Osteocyte (in vitro differentiated cells): Measurements from ENCODE around the gene KERA. TPM values are rescaled to one million over a fixed set of nuclear protein-coding genes. Genes with fewer than 3 reads are reported as not detected.
A peak's percentile ranks its signal among the peaks of the same experiment; 100 is the strongest.

ENCODE experiments used
- DNase-seq: peaks from one replicate; pipeline ENCODE4 v3.0.0; 2021; ENCODE audit warnings: mixed read lengths; ENCODE audit not compliant: unreplicated experiment; ENCODE audit errors: extremely low spot score
- H3K27ac Mint-ChIP-seq: one replicate; pipeline ENCODE4 v1.8.0; 2021; ENCODE audit warnings: mild to moderate bottlenecking, mixed read lengths; ENCODE audit not compliant: unreplicated experiment
- H3K27me3 Mint-ChIP-seq: one replicate; pipeline ENCODE4 v1.8.0; 2021; ENCODE audit warnings: mixed read lengths; ENCODE audit not compliant: unreplicated experiment
- H3K36me3 Mint-ChIP-seq: one replicate; pipeline ENCODE4 v1.8.0; 2021; ENCODE audit warnings: mixed read lengths; ENCODE audit not compliant: unreplicated experiment
- H3K4me1 Mint-ChIP-seq: one replicate; pipeline ENCODE4 v1.8.0; 2021; ENCODE audit warnings: mixed read lengths; ENCODE audit not compliant: unreplicated experiment
- H3K4me3 Mint-ChIP-seq: one replicate; pipeline ENCODE4 v1.8.0; 2021; ENCODE audit warnings: mild to moderate bottlenecking, moderate library complexity, mixed read lengths; ENCODE audit not compliant: unreplicated experiment
- H3K9me3 Mint-ChIP-seq: one replicate; pipeline ENCODE4 v1.8.0; 2021; ENCODE audit warnings: mixed read lengths; ENCODE audit not compliant: unreplicated experiment
- CTCF ChIP-seq: fragments of 200-600 bp; sonication (generic); IDR thresholded peaks from 2 replicates; pipeline ENCODE4 v1.5.0; 2021; ENCODE audit warnings: antibody characterized with exemption, mild to moderate bottlenecking, moderate library complexity
- long read RNA-seq: library from polyadenylated mRNA; unstranded; transcript quantifications from one replicate; pipeline ENCODE4 v2.0.0, GENCODE V29; 2021
- total RNA-seq: library from RNA; stranded (reverse); gene quantifications from 2 replicates; pipeline ENCODE4 v1.2.1, GENCODE V29; 2021

Gene KERA
- not detected in 2 replicates for total RNA-seq
- long read RNA-seq: 0 reads

GRCh38 chr12:91057368-91058165, at the start of gene KERA:
TSS of gene KERA (minus strand) at chr12:91058024. CDS start at chr12:91056281, 1,743 bp downstream.
- Mint-ChIP-seq H3K27ac (no peak within 1 kb of the TSS), H3K4me1 (peaks cover 16% of the 10 kb centered on the region), H3K4me3 (no peak within 1 kb of the TSS), H3K9me3 (peaks cover 4% of the 10 kb centered on the region), H3K36me3 (no peaks in the 10 kb centered on the region), H3K27me3 (no peaks in the 10 kb centered on the region)
- no peak for DNase-seq
- no peak for TF ChIP-seq CTCF

GRCh38 chr12:91106283-91106682, 48.5 kb upstream of the KERA start:
- H3K27me3 Mint-ChIP-seq: no peaks in the 10 kb centered on the region
- no peak for DNase-seq
- H3K27ac Mint-ChIP-seq: peak overlapping the region; percentile 72
- peaks cover 47% of the 10 kb centered on the region for H3K36me3 Mint-ChIP-seq
- peaks cover 57% of the 10 kb centered on the region for H3K4me1 Mint-ChIP-seq
- no peak for TF ChIP-seq CTCF
- H3K9me3 Mint-ChIP-seq: peaks cover 9% of the 10 kb centered on the region
- H3K4me3 Mint-ChIP-seq: peak overlapping the region; percentile 52

- peaks cover 9% of the 10 kb centered on the region for H3K9me3 Mint-ChIP-seq
- no peak for DNase-seq
- H3K36me3 Mint-ChIP-seq: peaks cover 47% of the 10 kb centered on the region
- peaks cover 62% of the 10 kb centered on the region for H3K4me1 Mint-ChIP-seq
- H3K27me3 Mint-ChIP-seq: no peaks in the 10 kb centered on the region
- no peak for TF ChIP-seq CTCF
- H3K27ac Mint-ChIP-seq: peak overlapping the region; percentile 36
- H3K4me3 Mint-ChIP-seq: peak overlapping the region; percentile 24
These were observed 48.0 kb upstream of the KERA start for GRCh38 chr12:91105807-91106206.

GRCh38 chr12:91104812-91105466, 47.1 kb upstream of the KERA start:
- peaks cover 47% of the 10 kb centered on the region for H3K36me3 Mint-ChIP-seq
- no peaks in the 10 kb centered on the region for H3K27me3 Mint-ChIP-seq
- TF ChIP-seq CTCF: no peak

GRCh38 chr12:91103624-91104023, 45.8 kb upstream of the KERA start:
- H3K27me3 Mint-ChIP-seq: no peaks in the 10 kb centered on the region
- peaks cover 47% of the 10 kb centered on the region for H3K36me3 Mint-ChIP-seq
- H3K4me1 Mint-ChIP-seq: peaks cover 72% of the 10 kb centered on the region
- H3K27ac Mint-ChIP-seq: no peak overlapping the region
- no peak for DNase-seq
- H3K4me3 Mint-ChIP-seq: no peak overlapping the region
- TF ChIP-seq CTCF: no peak
- peaks cover 14% of the 10 kb centered on the region for H3K9me3 Mint-ChIP-seq

More at GRCh38 chr12:91104812-91105466, 47.1 kb upstream of the KERA start:
- Mint-ChIP-seq H3K4me3 (peak overlapping the region; percentile 45), H3K4me1 (peaks cover 68% of the 10 kb centered on the region), H3K9me3 (peaks cover 13% of the 10 kb centered on the region), H3K27ac (peak overlapping the region; percentile 35)
- DNase-seq: no peak
